ENCODE results near the gene DNAJA4.

DNAJA4 gene

DNA sequence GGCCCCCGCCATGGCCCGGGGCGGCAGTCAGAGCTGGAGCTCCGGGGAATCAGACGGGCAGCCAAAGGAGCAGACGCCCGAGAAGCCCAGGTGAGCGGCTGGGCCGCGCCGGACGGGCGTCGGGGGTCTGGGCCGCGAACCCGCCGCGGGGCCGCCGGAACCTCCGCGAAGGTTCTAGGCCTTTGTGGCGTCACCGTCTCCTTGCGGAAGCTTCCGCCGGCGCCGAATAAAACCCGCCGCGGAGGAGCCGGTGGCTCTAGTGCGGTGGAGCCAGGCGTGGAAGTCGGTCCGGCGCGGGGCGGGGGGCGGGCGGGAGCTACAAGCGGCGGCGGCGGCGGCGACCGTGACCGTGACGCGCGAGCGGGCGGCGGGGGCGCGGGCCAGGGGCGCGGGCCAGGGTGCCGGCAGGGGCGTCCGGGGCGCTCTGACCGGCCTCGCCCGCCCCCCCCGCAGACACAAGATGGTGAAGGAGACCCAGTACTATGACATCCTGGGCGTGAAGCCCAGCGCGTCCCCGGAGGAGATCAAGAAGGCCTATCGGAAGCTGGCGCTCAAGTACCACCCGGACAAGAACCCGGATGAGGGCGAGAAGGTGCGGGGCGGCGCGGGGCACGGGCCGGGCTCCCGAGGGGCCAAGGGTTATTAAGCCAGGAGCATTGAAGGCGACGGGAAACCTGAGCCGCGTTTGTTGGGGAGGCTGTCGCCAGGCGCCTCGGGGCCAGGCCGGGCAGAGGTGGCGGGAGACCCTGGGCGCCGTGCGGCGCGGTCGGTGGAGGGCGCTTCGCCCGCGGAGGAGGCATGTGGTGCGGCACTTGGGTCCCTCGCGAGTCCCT is at the start of gene DNAJA4:
DNAJA4 (plus strand) TSS at position 259 of the 833 bp plus-strand sequence; CDS start at position 461, 202 bp downstream.
- peak; percentile 23 to 26 (median 23) for DNase-seq (ENCODE audit: low read depth in 2 of 3, low spot score in 2 of 3)

DNA sequence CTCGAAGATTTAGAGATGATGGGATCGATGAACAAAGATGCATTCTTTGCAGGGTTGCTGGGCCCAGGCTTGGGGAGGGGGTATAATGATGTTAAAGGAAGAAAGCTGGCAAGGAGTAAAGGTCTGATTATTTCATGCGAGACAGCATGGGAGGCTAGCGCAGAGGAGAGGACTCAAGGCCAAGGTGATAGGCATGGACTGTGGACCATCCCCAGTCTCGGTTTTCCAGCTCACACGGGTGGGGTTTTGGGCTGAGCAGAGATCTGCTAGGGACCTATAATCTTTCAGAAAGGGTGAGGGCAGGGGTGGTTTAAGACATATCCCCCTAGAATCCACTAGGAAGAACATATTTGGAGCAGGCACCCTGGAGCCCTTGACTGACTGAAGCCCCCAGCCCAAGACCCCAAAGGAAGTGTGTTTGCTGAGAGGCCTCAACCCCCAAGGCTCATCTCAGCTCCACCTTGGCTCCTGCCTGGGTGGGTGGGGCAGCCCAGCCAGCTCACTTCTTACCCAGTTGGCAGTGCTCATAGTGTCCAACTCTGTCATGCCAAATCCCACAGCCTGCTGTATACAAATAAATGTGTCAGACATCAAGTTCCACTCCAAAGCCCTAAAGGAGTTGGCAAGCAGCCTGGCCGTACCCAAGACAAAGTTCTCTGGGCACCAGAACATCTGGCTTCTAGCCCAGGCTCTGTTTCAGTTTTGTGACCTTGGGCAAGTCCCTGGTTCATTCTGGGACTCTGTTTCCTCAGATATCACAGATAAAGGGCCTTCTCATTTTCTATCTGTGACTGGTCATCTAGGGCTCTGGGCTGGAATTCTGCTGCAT is 47.9 kb upstream of the DNAJA4 start:
- DNase-seq (ENCODE audit: low read depth in 2 of 3, low spot score in 2 of 3), result no peak

DNA sequence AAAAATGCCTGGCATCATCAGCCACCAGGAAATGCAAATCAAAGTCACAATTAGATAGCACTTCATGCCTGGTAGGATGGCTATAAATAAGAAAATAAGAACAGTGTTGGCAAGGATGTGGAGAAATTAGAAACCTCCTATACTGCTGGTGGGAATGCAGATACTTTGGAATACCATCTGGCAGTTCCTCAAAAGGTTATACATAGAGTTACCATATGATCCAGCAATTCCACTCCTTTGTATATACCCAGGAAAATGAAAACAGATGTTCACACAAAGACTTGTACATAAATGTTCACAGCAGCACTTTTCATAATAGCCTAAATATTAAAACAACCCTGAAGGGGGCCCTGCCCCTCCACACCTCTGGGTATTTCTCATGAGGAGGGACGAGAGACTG is 43.6 kb upstream of the DNAJA4 start:
- DNase-seq (ENCODE audit: low read depth in 2 of 3, low spot score in 2 of 3), result no peak

DNA sequence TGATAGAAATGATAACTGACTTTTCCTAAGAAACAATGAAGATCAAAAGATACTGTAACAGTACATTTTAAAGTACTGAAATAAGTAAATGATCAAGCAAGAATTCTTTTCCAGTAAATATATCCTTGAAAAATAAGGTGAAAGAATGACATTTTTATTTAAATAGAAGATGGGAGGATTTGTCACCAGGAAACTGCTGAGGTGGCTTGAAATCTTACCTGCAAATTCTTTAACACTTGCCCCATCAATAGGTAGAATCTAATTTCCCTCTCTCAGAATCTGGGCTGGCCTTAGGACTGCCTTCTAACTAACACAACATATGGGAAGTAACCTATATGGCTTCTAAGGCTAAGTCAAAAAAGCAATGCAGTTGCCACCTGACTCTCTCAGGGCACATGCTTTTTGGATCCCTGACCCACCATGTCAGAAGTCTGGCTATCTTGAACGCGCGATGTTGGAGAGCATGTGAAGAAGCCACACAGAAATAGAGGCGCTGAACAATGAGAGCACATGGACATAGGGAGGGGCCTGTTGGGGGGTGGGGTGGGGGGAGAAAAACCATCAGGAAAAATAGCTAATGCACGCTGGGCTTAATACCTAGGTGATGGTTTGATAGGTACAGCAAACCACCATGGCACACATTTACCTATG is 41.5 kb upstream of the DNAJA4 start:
- DNase-seq (ENCODE audit: low read depth in 2 of 3, low spot score in 2 of 3), result no peak

DNA sequence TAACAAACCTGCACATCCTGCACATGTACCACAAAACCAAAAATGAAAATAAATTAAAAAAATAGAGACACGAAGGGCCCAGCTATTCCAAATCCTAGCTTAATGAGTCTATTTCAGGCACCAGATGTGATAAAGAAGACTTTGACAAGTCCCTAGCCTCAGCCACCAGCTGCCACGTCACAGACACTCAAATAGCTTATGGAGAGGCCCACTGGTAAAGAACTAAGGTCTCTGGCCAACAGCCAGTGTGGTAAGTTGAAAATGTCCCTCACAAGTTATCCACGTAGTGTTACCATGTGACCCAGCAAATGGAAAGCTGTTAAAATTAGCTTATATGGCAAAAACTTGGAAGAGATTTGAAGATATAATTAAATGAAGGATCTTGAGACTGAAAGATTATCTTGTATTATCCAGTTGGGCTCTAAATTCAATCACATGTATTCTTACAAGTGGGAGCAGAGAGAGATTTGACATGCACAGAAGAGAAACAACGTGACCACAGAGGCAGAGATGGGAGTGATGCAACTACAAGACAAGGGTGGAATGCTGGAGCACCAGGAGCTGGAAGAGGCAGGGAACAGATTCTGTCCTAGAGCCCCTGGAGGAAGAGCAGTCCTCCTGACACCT is 40.9 kb upstream of the DNAJA4 start:
- DNase-seq (ENCODE audit: low read depth in 2 of 3, low spot score in 2 of 3), result no peak

DNA sequence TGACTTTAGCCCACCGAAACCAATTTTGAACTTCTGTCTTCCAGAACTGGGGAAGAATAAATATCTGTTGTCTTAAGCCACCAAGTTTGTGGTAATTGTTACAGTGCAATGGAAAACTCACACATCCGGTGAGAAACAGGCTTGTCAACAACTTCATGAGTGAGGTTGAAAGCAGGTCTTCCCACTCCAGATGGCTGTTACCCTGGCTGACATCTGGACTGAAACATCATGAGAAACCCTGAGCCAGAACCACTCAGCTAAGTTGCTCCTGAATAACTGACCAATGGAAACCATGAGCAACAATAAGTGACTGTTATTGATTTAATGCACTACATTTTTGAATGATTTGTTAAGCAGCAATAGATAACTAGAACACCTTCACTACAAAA is 40.3 kb upstream of the DNAJA4 start:
- no peak for DNase-seq (ENCODE audit: low read depth in 2 of 3, low spot score in 2 of 3)

DNA sequence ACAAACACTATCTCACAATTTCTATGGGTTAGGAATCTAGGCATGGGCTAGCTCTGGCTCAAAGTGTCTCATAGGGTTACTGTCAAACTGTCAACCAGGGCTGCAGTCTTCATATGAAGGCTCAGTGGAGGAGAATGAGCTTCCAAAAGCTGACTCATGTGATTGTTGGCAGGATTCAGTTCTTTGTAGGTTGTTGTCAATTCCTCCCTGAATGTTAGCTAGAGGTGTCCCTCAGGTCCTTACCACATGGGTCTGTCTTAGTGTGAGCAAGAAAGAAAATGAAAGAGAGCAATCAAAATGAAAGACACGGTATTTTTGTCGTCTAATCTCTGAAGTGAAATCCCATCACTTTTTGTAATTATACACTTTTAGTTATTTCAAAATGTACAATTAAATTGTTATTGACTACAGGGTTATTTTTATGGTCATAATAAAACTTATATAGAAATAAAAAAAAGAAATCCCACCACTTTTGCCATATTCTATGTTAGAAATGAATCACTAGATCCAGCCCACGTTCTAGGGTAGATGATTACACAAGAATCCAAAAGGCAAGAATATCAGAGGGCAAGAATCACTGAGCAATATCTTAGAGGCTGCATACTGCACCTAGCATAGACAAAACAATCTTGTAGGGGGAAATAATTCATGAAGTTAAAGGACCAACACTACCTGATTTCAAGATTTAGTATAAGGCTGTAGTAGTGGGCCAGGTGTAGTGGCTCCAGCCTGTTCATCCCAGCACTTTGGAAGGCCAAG is 38.4 kb upstream of the DNAJA4 start:
- DNase-seq (ENCODE audit: low read depth in 2 of 3, low spot score in 2 of 3), result no peak

DNA sequence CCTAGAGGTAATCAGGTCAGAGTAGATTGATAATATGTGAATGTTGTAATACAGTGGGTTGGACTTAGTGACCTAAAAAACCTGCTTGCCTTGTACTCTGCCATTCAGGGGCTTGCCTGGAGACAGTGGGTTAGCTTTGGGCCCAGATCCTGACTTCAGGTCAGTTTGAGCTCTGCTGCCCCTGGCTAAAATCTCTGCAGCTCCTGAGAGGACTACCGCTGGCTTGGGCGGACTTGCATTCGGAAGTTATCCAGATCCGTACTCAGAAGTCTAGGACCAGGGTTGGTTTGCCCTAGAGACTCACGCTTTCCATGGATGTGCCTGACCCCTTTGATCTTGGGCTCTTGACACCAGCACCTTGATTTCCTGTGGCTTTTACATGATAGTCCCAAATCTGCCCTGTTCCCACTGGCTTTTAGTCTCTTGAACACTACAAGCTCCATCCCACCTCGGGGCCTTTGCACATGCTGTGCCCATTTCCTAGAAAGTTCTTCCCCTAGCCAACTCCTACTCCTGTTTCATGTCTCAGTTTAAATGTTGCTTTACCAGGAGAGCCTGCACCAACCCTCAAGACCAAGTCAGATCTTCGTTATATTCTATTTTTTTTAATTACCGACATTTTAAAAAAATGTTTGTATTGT is 35.9 kb upstream of the DNAJA4 start:
- no peak for DNase-seq (ENCODE audit: low read depth in 2 of 3, low spot score in 2 of 3)

DNA sequence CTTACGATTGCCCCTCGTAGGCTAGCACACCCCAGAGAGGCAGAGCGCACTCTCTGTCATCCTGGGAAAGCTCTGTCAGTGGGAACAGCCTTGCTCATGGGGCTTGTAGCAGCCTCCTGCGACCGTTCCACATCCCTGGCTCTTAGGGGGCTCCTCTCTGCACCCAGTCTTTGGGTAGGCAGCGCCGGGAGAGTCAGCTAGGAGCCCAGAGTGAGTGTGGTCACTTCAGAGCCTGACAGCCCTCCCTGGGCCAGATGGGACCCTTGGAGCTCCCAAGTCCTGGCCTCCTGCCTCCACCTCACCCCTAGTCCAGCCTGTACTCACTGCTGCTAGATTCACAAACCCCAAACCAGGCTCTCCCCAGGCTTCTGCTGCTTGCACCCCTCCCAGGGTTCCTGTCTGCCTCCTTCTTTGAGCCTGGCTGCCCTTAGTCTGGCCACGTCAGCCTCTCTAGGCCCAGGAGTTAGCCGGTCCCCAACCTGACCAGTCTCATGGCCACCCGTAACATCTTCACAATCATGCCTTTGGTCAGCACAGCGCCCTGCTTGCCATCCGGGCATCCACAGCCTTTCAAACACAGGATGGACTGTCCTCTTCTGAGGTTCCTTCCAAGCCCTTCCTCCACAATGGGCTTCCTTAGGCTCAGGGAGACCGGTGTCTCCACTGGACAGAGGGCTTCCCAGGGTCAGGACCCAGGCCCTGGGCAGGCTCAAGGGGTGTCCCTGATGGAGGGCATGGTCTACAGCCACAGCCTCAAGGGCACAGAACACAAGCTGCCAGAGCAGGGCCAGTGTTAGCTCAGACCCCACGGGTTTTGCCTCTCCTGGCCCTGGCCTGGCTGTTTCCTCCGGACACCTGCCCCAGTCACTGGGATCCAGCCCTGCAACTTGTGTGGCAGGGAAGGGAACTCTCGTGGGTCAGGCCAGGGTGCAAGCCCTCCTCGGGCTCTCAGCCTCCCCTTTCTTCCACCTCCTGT is 34.6 kb upstream of the DNAJA4 start:
- no peak for DNase-seq (ENCODE audit: low read depth in 2 of 3, low spot score in 2 of 3)

DNA sequence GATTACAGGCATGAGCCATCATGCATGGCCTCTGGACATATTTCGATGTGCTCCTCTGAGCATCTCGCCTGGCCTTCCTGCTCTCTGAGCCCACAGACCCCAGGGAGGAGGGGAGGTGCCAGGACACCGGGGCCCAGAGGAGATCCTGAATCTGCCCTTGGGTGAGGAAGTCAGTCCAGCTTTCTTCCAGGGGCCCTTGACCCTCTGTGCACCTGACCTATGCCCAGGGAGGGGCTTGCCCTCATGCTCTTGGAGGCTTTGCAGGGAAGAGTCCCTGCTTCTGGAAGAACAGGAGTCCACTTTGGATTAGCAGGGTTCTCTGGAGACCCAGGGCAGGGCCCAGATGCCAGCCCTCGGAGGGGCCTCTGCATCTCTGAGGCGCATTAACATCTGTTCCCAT is 31.4 kb upstream of the DNAJA4 start:
- DNase-seq (ENCODE audit: low read depth in 2 of 3, low spot score in 2 of 3), result no peak

DNA sequence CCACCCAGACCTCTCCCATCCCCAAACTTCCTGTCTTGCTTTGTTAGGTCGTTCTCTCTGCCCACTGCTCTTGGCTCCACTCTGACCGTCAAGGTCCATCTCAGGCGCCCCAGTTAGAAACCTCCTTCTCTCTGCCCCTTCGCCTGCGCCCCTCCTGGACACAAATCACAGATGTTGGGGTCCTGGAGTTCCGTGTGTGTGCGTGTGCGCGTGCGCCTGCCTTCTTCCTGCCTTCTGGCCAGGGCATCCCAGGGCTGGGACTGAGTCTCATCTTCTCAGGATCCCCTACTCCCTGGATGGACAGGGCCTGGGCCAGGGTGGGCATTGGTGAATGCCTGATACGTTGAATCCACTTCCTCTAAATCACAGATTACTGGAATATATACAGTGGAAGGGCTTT is 30.9 kb upstream of the DNAJA4 start:
- DNase-seq (ENCODE audit: low read depth in 2 of 3, low spot score in 2 of 3), result no peak

DNA sequence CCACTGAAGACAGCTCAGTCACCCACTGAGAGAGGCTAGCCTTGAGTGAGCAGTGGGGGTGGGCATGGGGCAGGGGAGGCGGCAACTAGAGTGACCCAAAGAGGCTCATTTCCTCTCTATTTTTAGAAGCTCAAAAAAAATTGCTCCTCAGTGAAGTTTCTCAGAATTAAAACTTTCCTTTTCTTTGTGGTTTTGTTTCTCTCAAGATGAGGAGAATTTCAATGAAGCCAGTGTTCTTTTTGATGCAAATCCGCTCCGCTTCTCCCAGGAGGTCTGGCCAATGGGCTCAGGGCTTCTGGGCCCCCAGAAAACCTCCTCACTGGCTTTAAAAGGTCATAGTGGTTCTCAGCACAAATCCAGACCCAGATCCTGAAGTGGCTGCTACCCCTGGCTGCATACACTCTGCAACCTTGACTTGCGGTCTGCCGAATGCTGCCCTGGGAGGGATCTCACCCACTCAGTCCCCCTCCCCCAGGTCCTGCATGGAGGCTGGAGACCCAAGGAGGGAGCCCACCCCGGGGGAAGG is 29.8 kb upstream of the DNAJA4 start, which contains the start of gene ACSBG1:
ACSBG1 (minus strand) TSS at position 51 of the 526 bp plus-strand sequence. CDS start 64 bp downstream, outside the sequence.
- no peak for DNase-seq (ENCODE audit: low read depth in 2 of 3, low spot score in 2 of 3)

DNA sequence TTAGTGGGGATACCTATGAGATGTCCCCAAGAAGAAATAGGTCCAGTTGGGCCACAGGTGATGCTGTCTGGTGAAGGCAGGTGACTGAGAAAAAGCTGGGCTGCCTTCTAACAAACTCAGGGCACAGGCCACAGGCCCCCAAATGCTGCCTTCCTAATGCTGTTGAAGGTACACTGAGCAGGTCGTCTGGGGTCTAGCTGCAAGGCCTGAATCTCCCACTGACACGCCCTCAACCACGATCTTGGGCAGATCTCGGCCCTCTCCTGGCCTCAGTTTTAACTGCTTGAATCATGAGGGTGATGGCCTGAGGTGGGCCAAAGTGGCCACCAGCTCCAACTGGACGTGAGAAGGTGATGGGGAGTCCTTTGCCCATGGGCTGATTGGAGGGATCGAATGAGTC is 27.9 kb upstream of the DNAJA4 start:
- DNase-seq (ENCODE audit: low read depth in 2 of 3, low spot score in 2 of 3), result no peak

DNA sequence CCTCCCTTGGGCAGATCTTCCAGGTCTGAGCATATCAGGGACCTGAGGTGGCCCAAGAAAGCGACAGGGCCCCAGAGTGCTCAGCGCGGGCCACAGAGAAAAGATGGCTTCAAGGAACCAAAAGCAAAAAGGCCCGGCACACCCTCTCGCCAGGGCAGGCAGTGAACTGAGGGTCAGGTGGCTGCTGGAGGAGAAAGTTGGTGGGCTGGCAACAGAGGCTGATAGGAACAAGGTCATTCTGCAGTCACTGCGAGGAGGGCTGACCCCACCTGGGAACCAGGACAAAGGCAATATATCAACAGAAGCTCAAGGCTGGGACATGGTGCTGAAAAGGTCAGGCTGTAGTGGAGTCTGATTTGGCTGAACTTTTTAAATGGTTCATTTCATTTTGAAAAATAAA is 27.2 kb upstream of the DNAJA4 start:
- DNase-seq (ENCODE audit: low read depth in 2 of 3, low spot score in 2 of 3), result no peak

DNA sequence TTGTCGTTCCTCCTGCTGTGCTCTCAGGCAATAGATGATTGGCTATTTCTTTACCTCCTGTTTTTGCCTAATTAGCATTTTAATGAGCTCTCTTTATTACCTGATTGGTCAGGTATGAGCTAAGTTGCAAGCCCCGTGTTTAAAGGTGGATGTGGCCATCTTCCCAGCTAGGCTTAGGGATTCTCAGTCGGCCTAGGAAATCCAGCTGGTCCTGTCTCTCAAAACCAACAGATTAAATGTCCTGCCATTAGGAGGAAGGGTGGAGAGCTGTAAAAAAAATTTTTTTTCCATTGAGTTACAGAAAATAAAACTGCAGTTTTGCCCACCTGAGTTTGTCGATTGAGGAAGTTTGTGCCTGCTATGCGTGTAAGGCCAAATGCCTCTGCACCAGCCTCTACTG is 24.6 kb upstream of the DNAJA4 start:
- no peak for DNase-seq (ENCODE audit: low read depth in 2 of 3, low spot score in 2 of 3)

DNA sequence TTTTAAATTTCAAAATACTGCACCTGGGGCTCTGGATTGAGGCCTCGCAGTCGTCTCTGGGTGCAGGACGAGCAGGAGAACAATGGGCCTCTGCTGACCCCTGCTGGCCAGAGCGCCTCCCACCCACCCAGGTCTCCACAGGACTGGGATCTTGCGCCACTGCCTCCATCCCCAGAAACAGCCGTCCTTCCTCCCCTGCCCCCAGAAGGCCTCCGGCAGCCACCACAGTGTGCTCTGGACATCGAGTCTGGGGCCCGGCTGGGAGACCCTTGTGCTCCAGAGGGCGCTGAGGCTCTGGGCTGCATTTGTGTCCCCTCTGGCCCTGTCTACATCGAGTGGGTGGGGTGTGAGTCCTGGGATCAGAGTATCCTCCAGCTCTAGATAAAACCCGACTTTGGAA is 23.3 kb upstream of the DNAJA4 start:
- DNase-seq (ENCODE audit: low read depth in 2 of 3, low spot score in 2 of 3), result peak; percentile 46 to 84 (median 82)

DNA sequence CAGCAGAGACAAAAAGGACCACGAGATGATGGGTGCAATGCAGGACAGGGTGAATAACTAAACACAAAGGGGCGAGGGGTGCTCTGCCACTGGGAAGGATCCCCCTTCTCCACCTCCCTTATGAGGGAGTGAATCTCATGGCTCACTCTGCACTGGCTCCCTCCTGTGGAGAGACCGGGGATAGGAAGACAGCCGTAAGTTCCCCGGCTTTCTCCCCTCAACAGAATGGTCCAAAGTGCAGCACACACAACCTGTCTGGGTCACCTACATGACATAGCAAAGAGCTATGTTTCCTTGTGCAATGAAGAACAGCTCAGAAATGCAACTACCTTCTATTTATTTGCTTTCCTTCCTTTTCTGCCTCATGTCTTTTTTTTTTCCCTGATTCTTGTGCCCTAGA is 22.2 kb upstream of the DNAJA4 start:
- no peak for DNase-seq (ENCODE audit: low read depth in 2 of 3, low spot score in 2 of 3)

DNA sequence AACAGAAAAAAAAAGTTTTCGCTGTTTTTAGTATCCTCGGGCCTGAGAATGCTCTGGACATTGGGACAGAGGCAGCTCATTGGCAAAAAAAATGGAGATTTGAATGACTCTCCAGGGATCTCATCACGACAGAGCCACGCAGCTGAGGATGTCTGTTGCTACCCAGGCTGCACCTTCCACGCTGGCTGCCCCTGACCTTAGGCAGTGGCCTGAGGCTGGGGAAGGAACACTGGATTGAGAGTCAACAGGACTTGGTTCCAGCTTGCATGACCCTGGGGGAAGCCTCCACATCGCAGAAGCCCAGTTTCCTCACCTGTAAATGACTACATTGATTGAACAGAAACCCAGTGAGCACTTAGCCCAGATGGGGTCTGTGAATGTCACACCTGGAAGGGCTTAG is 21.3 kb upstream of the DNAJA4 start:
- no peak for DNase-seq (ENCODE audit: low read depth in 2 of 3, low spot score in 2 of 3)
